Measurements from ENCODE around the gene YY1AP1.
"Not testable (repeated sequence)": the region's sequence is repeated elsewhere in the genome, so short reads cannot be mapped to it uniquely, and the experiment has no call there.

Gene YY1AP1

GRCh38 chr1:155688324-155689080 lies at the start of gene YY1AP1:
Gene YY1AP1, minus strand, starts transcription at chr1:155688774. Its CDS starts 8,338 bp downstream, at chr1:155680436.
- Histone ChIP-seq H3K4me1 (ENCODE audit: control insufficient read depth, insufficient read depth, low read length) (peaks cover 7% of the 10 kb centered on the region), H3K27me3 (ENCODE audit: control insufficient read depth, insufficient read depth, low read length) (no peaks in the 10 kb centered on the region), H3K4me3 (ENCODE audit: low read depth, low read length) (peak within 1 kb of the TSS; percentile 99), H3K9me3 (ENCODE audit: control insufficient read depth, insufficient read depth, low read length) (peaks cover 4% of the 10 kb centered on the region), H3K36me3 (ENCODE audit: control insufficient read depth, insufficient read depth, low read length) (no peaks in the 10 kb centered on the region), H3K9ac (ENCODE audit: low read depth, low read length) (peak within 1 kb of the TSS; percentile 97)

- H3K9me3 ChIP-seq (ENCODE audit: control insufficient read depth, insufficient read depth, low read length) = no peaks in the 10 kb centered on the region
- no peaks in the 10 kb centered on the region for H3K4me1 ChIP-seq (ENCODE audit: control insufficient read depth, insufficient read depth, low read length)
- H3K4me3 ChIP-seq (ENCODE audit: low read depth, low read length) = no peak overlapping the region
- H3K27me3 ChIP-seq (ENCODE audit: control insufficient read depth, insufficient read depth, low read length) = no peaks in the 10 kb centered on the region
- no peak overlapping the region for H3K9ac ChIP-seq (ENCODE audit: low read depth, low read length)
- peaks cover 8% of the 10 kb centered on the region for H3K36me3 ChIP-seq (ENCODE audit: control insufficient read depth, insufficient read depth, low read length)
These were observed 40.7 kb upstream of the YY1AP1 start for GRCh38 chr1:155729031-155729898.

- Histone ChIP-seq H3K9me3 (ENCODE audit: control insufficient read depth, insufficient read depth, low read length) (no peaks in the 10 kb centered on the region), H3K4me3 (ENCODE audit: low read depth, low read length) (no peak overlapping the region), H3K9ac (ENCODE audit: low read depth, low read length) (no peak overlapping the region), H3K36me3 (ENCODE audit: control insufficient read depth, insufficient read depth, low read length) (peaks cover 8% of the 10 kb centered on the region), H3K4me1 (ENCODE audit: control insufficient read depth, insufficient read depth, low read length) (no peaks in the 10 kb centered on the region), H3K27me3 (ENCODE audit: control insufficient read depth, insufficient read depth, low read length) (no peaks in the 10 kb centered on the region)
These were observed 36.6 kb upstream of the YY1AP1 start for GRCh38 chr1:155725142-155725541.

- Histone ChIP-seq H3K9me3 (ENCODE audit: control insufficient read depth, insufficient read depth, low read length) (no peaks in the 10 kb centered on the region), H3K36me3 (ENCODE audit: control insufficient read depth, insufficient read depth, low read length) (peaks cover 3% of the 10 kb centered on the region), H3K9ac (ENCODE audit: low read depth, low read length) (no peak overlapping the region), H3K4me1 (ENCODE audit: control insufficient read depth, insufficient read depth, low read length) (no peaks in the 10 kb centered on the region), H3K4me3 (ENCODE audit: low read depth, low read length) (no peak overlapping the region), H3K27me3 (ENCODE audit: control insufficient read depth, insufficient read depth, low read length) (no peaks in the 10 kb centered on the region)
These were observed 31.1 kb upstream of the YY1AP1 start for GRCh38 chr1:155719703-155720102.

GRCh38 chr1:155718524-155719115 lies 30.0 kb upstream of the YY1AP1 start:
- not testable (repeated sequence) for H3K4me3 ChIP-seq (ENCODE audit: low read depth, low read length); H3K36me3 ChIP-seq (ENCODE audit: control insufficient read depth, insufficient read depth, low read length); H3K9me3 ChIP-seq (ENCODE audit: control insufficient read depth, insufficient read depth, low read length); H3K27me3 ChIP-seq (ENCODE audit: control insufficient read depth, insufficient read depth, low read length); H3K9ac ChIP-seq (ENCODE audit: low read depth, low read length); H3K4me1 ChIP-seq (ENCODE audit: control insufficient read depth, insufficient read depth, low read length)

- H3K27me3 ChIP-seq (ENCODE audit: control insufficient read depth, insufficient read depth, low read length) = no peaks in the 10 kb centered on the region
- no peak overlapping the region for H3K9ac ChIP-seq (ENCODE audit: low read depth, low read length)
- no peaks in the 10 kb centered on the region for H3K9me3 ChIP-seq (ENCODE audit: control insufficient read depth, insufficient read depth, low read length)
- no peak overlapping the region for H3K4me3 ChIP-seq (ENCODE audit: low read depth, low read length)
- H3K4me1 ChIP-seq (ENCODE audit: control insufficient read depth, insufficient read depth, low read length) = no peaks in the 10 kb centered on the region
- peaks cover 10% of the 10 kb centered on the region for H3K36me3 ChIP-seq (ENCODE audit: control insufficient read depth, insufficient read depth, low read length)
These were observed 28.5 kb upstream of the YY1AP1 start for GRCh38 chr1:155717041-155717440.

GRCh38 chr1:155715777-155716176 lies 27.2 kb upstream of the YY1AP1 start:
- H3K36me3 ChIP-seq (ENCODE audit: control insufficient read depth, insufficient read depth, low read length) = peaks cover 10% of the 10 kb centered on the region
- H3K27me3 ChIP-seq (ENCODE audit: control insufficient read depth, insufficient read depth, low read length) = no peaks in the 10 kb centered on the region
- H3K9ac ChIP-seq (ENCODE audit: low read depth, low read length) = no peak overlapping the region
- no peaks in the 10 kb centered on the region for H3K4me1 ChIP-seq (ENCODE audit: control insufficient read depth, insufficient read depth, low read length)
- no peak overlapping the region for H3K4me3 ChIP-seq (ENCODE audit: low read depth, low read length)
- no peaks in the 10 kb centered on the region for H3K9me3 ChIP-seq (ENCODE audit: control insufficient read depth, insufficient read depth, low read length)

GRCh38 chr1:155715056-155715455 lies 26.5 kb upstream of the YY1AP1 start:
- H3K4me1 ChIP-seq (ENCODE audit: control insufficient read depth, insufficient read depth, low read length); H3K36me3 ChIP-seq (ENCODE audit: control insufficient read depth, insufficient read depth, low read length); H3K4me3 ChIP-seq (ENCODE audit: low read depth, low read length); H3K9me3 ChIP-seq (ENCODE audit: control insufficient read depth, insufficient read depth, low read length); H3K27me3 ChIP-seq (ENCODE audit: control insufficient read depth, insufficient read depth, low read length); H3K9ac ChIP-seq (ENCODE audit: low read depth, low read length): not testable (repeated sequence)

- Histone ChIP-seq H3K9me3 (ENCODE audit: control insufficient read depth, insufficient read depth, low read length) (no peaks in the 10 kb centered on the region), H3K36me3 (ENCODE audit: control insufficient read depth, insufficient read depth, low read length) (peaks cover 6% of the 10 kb centered on the region)
These were observed 24.5 kb upstream of the YY1AP1 start for GRCh38 chr1:155713075-155713474.

GRCh38 chr1:155712636-155713035 lies 24.1 kb upstream of the YY1AP1 start:
- not testable (repeated sequence) for H3K4me3 ChIP-seq (ENCODE audit: low read depth, low read length); H3K36me3 ChIP-seq (ENCODE audit: control insufficient read depth, insufficient read depth, low read length); H3K9me3 ChIP-seq (ENCODE audit: control insufficient read depth, insufficient read depth, low read length); H3K9ac ChIP-seq (ENCODE audit: low read depth, low read length); H3K27me3 ChIP-seq (ENCODE audit: control insufficient read depth, insufficient read depth, low read length); H3K4me1 ChIP-seq (ENCODE audit: control insufficient read depth, insufficient read depth, low read length)

More at GRCh38 chr1:155713075-155713474, 24.5 kb upstream of the YY1AP1 start:
- Histone ChIP-seq H3K27me3 (ENCODE audit: control insufficient read depth, insufficient read depth, low read length) (no peaks in the 10 kb centered on the region), H3K4me3 (ENCODE audit: low read depth, low read length) (no peak overlapping the region), H3K4me1 (ENCODE audit: control insufficient read depth, insufficient read depth, low read length) (no peaks in the 10 kb centered on the region), H3K9ac (ENCODE audit: low read depth, low read length) (no peak overlapping the region)

GRCh38 chr1:155711457-155711856 lies 22.9 kb upstream of the YY1AP1 start:
- H3K9me3 ChIP-seq (ENCODE audit: control insufficient read depth, insufficient read depth, low read length); H3K36me3 ChIP-seq (ENCODE audit: control insufficient read depth, insufficient read depth, low read length); H3K9ac ChIP-seq (ENCODE audit: low read depth, low read length); H3K4me3 ChIP-seq (ENCODE audit: low read depth, low read length); H3K4me1 ChIP-seq (ENCODE audit: control insufficient read depth, insufficient read depth, low read length); H3K27me3 ChIP-seq (ENCODE audit: control insufficient read depth, insufficient read depth, low read length): not testable (repeated sequence)

Data from iPS-15b (cell line).